HG03575 (cell line): Measurements from ENCODE around the gene ITGB6.

Source experiments
- ATAC-seq: cut with Tn5 transposase; IDR thresholded peaks from one replicate; pipeline ENCODE4 v1.9.1; 2021; ENCODE audit not compliant: unreplicated experiment, insufficient number of reproducible peaks, low FRiP score; ENCODE audit errors: extremely low read depth

Gene ITGB6, protein sequence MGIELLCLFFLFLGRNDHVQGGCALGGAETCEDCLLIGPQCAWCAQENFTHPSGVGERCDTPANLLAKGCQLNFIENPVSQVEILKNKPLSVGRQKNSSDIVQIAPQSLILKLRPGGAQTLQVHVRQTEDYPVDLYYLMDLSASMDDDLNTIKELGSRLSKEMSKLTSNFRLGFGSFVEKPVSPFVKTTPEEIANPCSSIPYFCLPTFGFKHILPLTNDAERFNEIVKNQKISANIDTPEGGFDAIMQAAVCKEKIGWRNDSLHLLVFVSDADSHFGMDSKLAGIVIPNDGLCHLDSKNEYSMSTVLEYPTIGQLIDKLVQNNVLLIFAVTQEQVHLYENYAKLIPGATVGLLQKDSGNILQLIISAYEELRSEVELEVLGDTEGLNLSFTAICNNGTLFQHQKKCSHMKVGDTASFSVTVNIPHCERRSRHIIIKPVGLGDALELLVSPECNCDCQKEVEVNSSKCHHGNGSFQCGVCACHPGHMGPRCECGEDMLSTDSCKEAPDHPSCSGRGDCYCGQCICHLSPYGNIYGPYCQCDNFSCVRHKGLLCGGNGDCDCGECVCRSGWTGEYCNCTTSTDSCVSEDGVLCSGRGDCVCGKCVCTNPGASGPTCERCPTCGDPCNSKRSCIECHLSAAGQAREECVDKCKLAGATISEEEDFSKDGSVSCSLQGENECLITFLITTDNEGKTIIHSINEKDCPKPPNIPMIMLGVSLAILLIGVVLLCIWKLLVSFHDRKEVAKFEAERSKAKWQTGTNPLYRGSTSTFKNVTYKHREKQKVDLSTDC

DNA sequence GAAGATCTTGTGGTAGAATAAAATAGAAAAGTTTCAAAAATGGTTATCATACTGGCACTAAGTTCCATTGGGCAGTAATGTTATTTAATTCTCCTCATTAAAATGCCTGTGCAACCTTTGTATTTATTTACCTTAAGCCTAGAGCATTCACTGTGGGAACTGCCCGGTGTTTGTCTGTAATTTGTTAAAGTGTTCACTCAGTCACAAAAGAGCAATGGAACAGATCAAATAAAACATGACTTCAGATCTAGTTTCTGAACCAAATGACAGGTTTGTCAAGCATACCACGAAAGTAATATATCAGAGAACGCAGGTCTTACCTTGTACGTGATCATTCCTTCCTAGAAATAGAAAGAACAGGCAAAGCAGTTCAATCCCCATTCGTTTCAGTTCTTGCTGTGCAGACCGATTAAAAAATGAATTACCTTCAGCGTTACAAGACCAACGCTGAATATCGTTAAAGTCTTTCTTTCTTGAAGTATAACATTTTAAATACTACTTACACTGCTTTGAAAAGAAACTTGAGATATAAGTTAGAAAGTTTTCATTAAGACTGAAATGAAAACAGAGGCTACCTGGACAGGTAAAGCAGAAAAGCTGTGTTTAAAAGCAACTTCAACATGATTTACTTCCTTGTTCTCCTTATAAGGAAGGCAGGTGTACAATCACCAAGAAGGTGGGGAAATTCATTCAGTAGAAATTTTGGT lies at the start of gene ITGB6:
ITGB6 (minus strand) TSS at position 590 of the 707 bp plus-strand sequence; CDS start at position 381, 209 bp downstream.
- no peak for ATAC-seq

- no peak for ATAC-seq
Observed at GRCh38 chr2:160247296-160248035, 47.4 kb upstream of the ITGB6 start.

DNA sequence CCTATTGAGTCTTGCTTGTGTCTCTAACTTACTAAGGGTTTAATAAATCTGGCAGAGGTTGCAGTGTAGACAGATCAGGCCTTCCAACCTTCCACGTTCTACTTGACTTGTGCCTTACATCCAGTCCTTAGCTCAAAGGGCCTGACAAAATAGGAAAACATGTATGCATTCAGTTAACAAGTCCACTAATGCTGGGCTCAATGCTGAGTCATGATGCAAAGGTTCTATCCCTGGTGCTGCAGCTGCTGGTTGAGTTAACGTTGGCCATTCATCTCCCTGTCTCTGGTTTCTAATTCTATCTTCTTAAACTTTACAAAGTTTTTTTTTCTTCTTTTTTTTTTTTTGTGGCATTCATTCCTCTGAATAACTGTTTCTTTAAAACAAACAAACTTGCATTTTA lies 46.3 kb upstream of the ITGB6 start:
- no peak for ATAC-seq

DNA sequence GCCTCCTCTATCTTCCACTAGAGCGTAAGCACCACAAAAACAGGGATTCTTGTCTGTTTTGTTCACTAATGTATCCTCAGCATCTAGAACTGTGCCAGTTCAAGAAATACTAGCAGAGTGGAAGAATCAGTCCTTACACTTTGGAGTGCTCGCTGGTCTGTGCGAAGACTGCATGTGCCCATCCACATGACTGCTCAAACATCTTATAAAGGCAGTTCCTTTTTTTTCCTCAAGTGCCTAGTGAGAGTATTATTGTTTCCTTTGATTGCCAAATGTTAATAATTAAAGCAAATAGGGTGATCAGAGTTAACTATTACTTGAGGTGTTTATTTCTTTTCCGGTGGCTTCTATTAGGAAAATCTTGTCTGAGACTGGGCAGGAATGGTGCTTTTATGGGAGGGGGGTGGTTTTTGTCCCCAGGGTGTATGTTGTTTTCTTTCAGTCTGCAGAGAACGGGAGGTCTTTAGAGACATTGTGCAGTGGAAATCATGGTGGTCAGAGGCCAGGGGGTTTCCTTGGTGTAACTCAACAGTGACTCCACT lies 45.6 kb upstream of the ITGB6 start:
- no peak for ATAC-seq

GRCh38 chr2:160242893-160243564 lies 43.0 kb upstream of the ITGB6 start:
- no peak for ATAC-seq

- no peak for ATAC-seq
Observed at GRCh38 chr2:160241251-160242137, 41.4 kb upstream of the ITGB6 start.

DNA sequence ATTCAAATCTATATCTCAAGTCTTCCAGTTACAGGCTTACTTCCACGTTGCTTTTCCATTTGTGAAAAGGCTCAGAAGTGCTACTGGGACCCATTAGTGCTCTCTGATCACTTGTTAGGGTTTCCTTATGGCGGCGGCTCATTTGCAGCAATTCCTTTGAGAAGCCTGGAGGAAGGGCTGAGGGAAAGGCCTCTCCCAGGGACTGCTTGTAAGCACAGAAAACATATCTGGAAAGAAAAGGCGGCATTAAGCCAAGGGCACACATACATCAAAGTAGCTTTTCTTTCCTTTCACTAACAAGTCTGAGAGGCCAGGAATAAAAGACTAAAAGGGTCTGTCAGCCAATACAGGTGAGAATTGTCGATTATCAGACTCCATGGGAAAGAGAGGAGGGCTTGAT lies 39.4 kb upstream of the ITGB6 start:
- ATAC-seq, result no peak

- no peak for ATAC-seq
Observed at GRCh38 chr2:160238392-160238791, 38.3 kb upstream of the ITGB6 start.

- no peak for ATAC-seq
Observed at GRCh38 chr2:160232905-160233475, 32.9 kb upstream of the ITGB6 start.

DNA sequence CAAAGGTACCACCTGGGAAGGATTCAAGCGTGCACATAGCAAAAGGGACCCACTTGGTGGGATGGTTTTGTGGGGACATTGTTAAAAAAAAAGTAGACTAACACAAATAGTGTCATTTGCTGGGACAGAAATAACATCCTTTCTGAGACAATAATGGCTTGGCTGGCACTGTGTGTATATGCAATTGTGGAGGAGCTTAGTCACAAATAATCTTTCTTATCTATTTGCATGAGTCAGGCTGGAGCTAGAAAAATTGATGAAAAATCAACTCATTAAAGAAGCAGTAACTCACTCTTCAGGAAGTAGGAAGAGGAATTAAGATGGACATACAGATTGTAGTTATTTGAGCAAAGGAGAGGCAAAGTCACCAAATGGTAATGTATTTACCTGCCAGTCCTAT lies 29.5 kb upstream of the ITGB6 start:
- ATAC-seq, result no peak

DNA sequence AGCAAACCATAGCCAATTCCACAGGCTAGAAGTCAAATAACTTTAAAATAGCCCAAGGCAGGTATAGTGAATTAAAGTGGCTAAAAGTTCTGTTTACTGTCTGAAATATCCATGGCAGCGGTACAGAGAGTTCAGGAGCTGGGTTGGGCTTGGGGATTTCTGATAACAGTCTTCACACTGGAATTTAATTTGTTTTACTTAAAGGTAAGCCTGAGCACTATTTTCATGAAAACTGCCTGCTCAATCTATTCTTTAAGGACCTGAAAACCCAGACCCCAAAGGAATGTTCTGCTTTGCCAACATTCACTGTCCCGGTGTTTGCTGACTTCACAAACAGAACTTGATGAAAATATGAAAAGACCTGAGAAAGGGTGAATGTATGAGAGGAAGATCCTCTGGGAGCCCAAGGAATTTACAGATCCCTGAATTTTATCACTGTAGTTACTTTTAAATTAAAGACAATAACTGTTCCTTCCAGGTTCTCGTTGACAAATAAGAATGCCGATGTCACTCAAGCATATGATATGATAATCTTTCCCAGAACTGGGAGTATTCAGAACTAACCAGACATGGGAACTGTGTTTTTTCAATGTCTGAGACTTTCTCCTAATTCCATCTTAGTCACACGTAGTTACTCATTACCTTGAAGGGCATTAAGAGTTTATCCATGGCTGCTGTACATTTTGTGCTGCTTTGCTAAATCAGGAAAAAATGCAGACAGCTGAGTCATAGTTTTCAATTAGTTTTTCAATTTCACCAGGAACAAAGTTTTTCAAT lies 28.3 kb upstream of the ITGB6 start:
- no peak for ATAC-seq

DNA sequence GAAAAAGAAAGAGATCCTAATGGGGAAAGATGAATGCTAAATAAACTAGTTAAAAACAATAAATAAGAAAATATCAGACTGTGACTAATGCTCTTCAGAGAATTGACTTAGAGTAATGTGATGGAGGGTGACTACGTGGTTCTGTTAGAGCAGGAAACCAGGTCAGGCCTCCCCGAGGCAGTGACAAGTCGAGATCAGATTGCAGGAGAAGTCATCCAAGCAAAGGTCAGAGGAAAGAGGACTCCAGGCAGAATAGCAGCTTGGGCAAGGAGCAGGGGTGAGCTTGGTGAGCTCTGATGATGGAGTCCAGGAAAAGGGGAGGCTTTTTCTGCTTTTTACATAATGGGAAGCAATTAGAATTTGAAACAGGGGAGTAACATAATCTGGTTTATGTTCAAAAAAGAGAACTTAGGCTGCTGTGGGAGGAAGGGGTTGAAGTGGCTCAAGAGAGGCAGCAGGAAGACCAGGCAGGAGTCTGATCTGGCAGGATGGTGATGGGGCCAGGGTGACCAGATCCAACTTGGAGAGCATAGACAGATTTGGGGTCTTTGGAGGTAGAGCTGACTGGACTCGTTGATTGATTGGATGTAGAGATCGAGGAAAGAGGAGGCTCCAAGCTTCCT lies 27.3 kb upstream of the ITGB6 start:
- no peak for ATAC-seq

- no peak for ATAC-seq
Observed at GRCh38 chr2:160226367-160226766, 26.3 kb upstream of the ITGB6 start.

DNA sequence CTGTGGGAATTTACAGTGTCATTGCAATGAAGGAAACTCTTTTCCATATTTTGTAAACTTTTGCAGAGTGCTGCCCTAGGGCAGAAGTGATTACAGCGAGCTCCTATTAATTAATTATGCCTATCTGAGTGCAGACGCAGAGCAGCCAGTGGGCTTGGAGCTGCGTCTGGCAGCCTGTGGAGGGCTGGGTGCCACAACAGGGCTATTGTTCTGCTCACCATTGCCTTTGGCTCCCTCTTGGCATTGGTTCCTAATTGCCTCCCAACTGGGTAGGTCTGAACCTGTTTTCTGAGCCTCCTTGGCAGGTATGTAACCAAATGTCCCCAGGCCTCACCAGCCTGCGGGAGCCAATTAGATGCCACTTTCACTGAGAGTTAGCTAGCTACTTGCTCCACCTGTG lies 25.6 kb upstream of the ITGB6 start:
- no peak for ATAC-seq

GRCh38 chr2:160224507-160224906 lies 24.4 kb upstream of the ITGB6 start:
- no peak for ATAC-seq

DNA sequence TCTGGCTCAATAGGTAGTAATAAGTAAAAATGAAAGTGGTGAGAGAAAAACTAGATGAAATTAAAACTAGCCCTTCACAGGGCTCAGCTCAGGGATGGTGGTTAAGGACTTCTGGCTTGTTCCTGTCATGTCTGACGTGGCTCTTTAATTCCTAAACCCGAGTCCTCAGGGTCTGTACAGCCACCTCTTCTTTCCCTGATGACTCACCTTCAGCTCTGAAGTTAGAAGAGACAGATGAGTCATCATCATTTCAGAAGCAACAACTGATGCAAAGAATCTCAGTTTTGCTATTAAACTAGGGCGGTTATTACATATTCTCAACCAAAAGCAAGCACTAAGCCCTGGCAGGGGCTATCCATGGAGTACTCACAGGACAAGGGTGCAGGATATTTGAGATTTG lies 24.0 kb upstream of the ITGB6 start:
- ATAC-seq, result peak; percentile 94
